Activated CD4-positive, CD25-positive, alpha-beta regulatory T cell treated with anti-CD3 and anti-CD28 coated beads, Interleukin-2, amount 50 U/mL, for 24 hours (primary cell): ENCODE results near the gene NFATC4.
"Not testable (repeated sequence)": the region's sequence is repeated elsewhere in the genome, so short reads cannot be mapped to it uniquely, and the experiment has no call there.

Experiments used
- ATAC-seq, 2 donors: fragments of 150-1000 bp; cut with Tn5 transposase; one replicate each; pipeline ENCODE4 v1.10.0; 2021; ENCODE audit warnings: mild to moderate bottlenecking in 1 of 2, moderate library complexity in 1 of 2

The NFATC4 gene

GRCh38 chr14:24367514-24368211, at the start of gene NFATC4:
Gene NFATC4 (plus strand): TSS chr14:24368184. CDS start chr14:24368341, 157 bp downstream.
- no peak for ATAC-seq

GRCh38 chr14:24321212-24321975, 46.6 kb upstream of the NFATC4 start:
- no peak for ATAC-seq

- ATAC-seq, result no peak
These were observed 45.3 kb upstream of the NFATC4 start for GRCh38 chr14:24322672-24323071.

- no peak for ATAC-seq
These were observed 44.6 kb upstream of the NFATC4 start for GRCh38 chr14:24323341-24323740.

DNA sequence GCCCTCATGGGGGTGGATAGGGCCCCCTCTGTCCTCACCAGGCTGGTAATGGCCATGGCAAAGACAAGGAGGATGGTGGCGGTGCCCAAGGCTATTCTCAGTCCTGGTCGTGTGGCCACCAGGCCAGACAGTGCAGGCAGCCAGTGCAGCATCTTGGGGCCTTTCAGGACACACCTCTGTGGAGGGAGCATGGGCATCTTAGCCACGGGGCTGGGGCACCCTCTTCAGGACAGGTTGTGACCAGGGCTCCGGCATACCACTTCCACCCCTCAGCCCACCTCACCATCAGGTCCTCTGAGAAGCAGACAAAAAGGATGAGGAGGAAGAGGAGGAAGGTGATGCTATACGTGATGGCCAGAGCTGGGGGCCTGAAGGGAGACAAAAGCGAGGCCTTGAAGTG, 44.0 kb upstream of the NFATC4 start:
- no peak for ATAC-seq

GRCh38 chr14:24325041-24325530, 42.9 kb upstream of the NFATC4 start:
- ATAC-seq, result no peak

DNA sequence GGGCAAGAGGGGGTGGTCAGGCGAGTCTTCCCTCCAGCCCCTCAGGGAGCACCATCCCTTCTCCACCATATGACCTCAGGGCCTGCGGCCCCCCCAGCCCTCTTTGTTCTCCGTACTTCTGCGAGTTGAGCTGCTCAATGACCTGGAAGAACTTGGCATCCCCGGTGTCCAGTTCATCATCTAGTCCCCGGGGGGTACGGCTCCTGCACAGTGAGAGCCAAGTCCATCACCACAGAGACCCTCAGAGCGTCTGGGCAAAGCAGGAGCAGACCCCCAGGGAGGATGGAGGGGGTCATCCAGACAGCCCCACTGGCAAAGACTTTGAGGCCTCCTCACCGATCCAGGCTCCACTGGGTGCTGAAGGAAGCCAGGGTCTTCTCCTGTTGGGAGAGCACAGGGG, 42.0 kb upstream of the NFATC4 start:
- no peak for ATAC-seq

- no peak for ATAC-seq
These were observed 40.7 kb upstream of the NFATC4 start for GRCh38 chr14:24327303-24327702.

DNA sequence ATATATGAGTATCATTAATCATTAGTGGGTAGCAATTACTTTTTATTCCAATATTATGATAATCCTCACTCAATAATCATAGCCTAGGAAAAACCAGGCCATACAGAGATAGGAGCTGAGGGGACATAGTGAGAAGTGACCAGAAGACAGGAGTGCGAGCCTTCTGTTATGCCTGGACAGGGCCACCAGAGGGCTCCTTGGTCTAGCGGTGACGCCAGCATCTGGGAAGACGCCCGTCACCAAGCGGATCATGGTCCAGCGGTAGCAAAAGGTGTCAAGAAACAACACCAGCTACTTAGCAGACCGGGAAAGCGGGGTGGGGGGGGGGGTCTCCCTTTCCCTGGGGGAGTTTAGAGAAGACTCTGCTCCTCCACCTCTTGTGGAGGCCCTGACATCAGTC, 40.1 kb upstream of the NFATC4 start:
- ATAC-seq, result not testable (repeated sequence)

DNA sequence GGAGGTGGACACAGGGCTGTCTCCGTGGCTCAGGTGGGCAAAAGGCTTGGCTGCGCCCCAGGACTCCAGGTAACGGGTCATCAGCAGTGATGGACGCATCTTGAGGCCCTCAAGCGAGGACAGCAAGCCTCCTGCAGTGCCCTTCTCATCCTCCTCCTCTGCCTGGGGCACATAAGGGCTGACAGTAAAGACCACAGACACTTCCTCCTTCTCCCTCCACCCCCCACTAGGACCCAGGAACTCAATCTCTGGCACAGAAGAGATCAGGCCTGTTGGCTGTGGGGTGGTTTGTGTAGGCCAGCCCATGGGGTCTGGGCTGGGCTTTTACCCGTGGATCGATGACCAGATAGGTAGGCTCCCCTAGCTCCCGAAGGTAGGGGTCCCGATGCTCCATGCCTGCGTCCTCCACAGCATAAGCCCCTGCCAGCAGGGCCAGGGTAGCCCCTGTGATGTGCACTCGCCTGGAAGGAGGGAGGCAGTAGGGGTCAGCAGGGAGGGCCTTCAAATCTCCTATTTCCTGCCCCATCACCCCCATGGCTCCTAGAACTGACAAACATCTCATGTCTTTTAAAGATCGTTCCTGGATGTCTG, 38.8 kb upstream of the NFATC4 start:
- ATAC-seq, result no peak

DNA sequence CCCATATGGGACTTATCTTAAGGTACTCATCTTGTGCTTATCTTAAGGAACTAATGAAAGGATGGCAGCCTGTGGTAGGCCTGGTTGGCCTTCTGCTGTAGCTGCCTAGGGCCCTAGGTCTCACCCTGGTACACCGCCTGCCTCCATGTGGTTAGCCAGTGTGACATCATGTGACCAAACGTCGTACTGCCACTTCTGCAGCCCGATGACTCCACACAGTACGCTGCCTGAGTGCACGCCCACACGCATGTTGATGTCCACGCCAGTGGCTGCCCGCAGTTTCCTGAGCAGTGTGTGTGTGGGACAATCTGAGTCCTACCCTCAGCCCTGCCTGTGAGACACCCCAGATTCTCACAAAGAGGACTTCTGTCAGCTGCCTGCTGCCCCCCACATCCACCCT, 38.2 kb upstream of the NFATC4 start:
- peak; percentile 36 to 44 for ATAC-seq

DNA sequence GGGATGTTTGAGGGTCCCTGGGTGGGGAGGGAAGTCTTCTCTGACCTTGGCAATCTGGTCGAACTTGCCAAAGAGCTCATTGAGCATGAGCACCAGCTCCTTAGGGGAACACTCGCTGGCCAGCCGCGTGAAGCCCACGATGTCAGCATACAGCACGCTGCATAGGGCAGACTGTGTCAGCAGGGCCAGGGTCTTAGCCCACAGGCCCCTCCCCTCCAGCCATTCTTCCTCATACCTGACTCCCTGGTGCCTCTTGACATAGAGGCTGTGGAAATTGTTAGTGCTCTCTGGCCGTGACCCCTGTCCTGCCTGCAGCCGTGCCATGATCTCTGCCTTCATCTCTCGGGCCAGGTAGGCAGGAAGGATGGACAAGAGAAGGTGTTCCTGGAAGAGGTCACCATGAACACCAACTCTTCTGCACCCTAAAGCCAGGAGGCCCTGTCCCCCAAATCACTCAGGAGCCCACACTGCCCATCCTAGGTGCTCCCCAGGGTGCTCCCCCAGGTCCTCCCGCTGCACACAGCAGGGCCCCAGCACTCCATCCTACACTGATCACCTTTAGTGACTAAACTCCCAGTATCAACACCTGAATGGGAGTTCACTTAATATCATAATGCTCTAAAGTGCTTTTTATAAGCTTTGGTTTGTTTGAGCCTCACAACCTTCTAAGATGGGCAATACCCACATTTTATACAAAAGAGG, 36.9 kb upstream of the NFATC4 start:
- ATAC-seq, result no peak

DNA sequence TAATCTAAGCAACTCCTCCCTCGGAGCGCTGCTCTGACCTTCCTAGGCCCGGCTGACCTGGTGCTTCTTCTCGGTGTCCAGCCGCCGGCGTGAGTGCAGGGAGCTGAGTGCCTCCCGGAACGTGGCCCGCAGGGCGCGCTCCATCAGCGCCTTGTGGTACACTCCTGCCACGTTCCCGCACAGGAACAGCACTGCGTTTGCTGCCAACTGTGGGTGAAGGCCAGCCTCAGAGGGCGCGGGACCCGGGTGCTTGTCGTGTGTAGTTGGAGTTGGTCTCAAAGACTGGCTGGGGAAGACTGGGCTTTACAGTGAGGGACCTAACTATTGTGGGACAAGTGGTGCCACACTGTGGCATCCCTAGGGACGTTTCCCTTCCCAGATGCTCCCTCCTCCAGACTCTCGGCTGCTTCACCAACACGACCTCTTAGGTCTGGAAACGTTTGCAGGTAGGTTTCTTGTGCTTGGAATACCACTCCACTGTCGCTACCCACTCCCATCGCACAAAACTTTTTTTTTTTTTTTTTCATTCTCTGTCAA, 36.2 kb upstream of the NFATC4 start:
- ATAC-seq, result no peak

DNA sequence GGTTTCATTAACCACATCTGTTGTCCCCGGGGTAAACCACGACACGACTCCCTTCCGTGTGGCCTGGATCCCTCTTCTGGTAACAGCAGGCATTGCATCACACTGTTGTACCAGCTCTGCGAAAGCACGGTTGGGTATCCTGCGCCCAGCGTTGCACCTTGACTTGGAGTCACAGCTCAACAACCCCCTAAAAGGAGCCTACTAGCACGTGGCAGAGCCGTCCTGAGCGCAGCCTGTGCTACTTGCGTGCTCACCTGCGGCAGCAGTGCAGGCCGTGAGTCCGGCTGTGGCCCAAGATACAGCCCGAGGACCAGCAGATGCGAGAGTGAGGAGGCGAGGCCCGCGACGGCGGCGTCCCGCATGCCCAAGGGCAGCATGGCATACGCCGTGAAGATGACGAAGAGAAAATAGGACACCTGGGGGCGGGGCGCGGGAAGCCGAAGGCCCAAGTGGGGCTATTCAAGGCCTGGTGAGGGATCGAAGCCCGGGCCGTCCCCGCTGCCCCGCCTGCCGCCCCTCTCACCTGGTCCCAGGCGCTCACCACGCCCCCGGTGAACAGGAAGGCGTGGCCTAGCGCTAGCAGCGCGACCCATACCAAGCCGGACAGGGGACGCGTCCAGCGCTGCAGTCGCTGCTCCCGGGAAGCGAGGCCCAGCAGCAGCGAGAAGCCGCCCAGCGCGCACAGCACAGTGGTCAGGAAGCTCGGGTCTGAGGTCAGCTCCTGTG, 35.6 kb upstream of the NFATC4 start:
- ATAC-seq, result peak; percentile 85

GRCh38 chr14:24334431-24335291, 33.3 kb upstream of the NFATC4 start, which contains the start of gene ADCY4:
Gene ADCY4 (minus strand): TSS chr14:24335071. CDS start chr14:24334652, 419 bp downstream.
- no peak for ATAC-seq

GRCh38 chr14:24335461-24336171, 32.4 kb upstream of the NFATC4 start:
- ATAC-seq, result no peak

DNA sequence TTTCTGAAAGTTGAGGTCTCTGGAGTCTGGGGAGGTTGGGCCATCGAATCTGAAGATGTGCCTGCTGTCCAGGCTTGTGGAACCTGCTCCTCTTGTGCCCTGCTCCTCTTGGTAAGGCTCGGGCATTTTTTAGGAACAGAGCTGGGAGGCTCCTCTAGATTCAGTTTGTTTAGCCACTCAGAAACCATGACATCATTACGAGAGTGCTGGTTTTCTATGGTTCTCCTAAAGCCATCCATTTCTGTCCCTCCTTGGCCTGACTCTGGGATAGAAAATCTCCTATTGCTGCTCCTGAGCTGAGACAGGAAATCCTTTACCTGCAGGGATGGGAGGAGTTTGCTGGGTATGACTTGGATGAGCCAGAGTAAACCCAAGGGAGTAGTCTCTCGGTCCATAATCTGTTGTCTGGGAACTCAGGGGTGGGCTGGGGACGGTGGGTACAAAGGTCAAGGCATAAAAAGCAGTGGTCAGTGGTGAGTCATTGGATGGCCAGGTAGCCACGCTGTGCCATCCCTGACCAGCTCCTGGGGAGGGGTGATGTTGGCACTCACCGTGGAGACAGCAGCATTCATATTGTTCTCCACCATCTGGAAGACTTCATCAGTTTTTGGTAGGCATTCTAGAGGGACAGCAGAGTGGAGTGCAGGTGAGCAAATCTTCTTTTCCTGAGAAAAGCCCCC, 30.7 kb upstream of the NFATC4 start:
- no peak for ATAC-seq

DNA sequence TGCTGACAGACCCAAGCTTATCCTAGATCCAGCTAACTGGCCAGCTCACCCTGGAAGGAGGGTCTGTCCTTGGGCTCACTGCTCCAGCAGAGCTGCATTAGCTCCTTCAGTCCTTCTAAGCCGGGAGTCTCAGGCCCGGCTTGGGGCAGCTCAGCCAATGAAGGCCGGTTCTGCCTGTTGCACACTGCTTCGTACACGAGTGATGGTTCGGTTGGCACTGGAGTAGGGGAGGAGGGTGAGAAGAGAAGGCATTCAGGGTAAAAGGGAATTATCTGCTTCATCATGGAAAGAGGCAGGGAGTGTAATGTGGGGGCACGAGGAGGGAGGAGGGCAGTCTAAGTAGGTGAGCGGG, 30.2 kb upstream of the NFATC4 start:
- no peak for ATAC-seq

DNA sequence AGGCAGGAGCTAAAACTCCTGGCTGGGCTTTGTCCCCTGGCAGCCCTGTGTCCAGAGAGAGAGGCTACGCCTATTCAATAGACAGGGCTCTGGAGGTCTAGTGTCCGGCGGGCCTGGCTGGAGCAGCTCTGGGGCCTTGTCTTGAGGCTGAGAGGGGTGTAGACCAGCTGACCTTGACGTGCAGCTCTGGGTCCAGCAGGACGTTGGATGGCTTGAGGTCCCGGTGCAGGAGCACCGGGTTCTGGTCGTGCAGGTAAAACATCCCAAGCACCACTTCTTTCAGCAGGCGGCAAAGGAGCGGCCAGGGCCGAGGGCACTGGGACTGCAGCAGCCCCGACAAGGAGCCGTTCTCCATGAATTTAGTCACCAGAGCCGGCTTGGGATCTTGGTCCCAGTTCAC, 29.1 kb upstream of the NFATC4 start:
- no peak for ATAC-seq
